Common myeloid progenitor, CD34-positive (primary cell): Measurements from ENCODE around the gene RNF214.

ENCODE experiments used
- CTCF ChIA-PET: fragments of 350-600 bp; sonication (Branson Sonifier 250); formaldehyde crosslinking; loops from one replicate; lab custom pipeline; 2021; ENCODE audit warnings: antibody characterized with exemption; lab: Charles Lee
- POLR2A ChIA-PET: fragments of 350-600 bp; sonication (Branson Sonifier 250); formaldehyde crosslinking; loops from one replicate; lab custom pipeline; 2021; ENCODE audit warnings: antibody characterized with exemption; lab: Charles Lee
- DNase-seq, 3 donors: peaks; one replicate each; pipeline versions ENCODE4 v3.0.0 to v3.0.0-alpha.2; 2013
- H3K27ac ChIP-seq, 2 experiments: 1 replicate in 1 of 2; 2 replicates in 1 of 2; pipeline ENCODE4 v1.7.0; 2013; ENCODE audit warnings: inconsistent platforms in 2 of 2, low read length in 2 of 2, mild to moderate bottlenecking in 2 of 2, low read depth in 1 of 2, moderate library complexity in 1 of 2; ENCODE audit not compliant: severe bottlenecking in 2 of 2, insufficient read depth in 1 of 2, poor library complexity in 1 of 2
- H3K27me3 ChIP-seq, 5 experiments: replicated peaks in 2 of 5; 1 replicate in 3 of 5; 2 replicates in 2 of 5; pipeline versions ENCODE4 v1.6.1 to v1.7.0; 2013; ENCODE audit warnings: low read length in 4 of 5, mild to moderate bottlenecking in 2 of 5, moderate library complexity in 2 of 5, inconsistent platforms in 1 of 5; ENCODE audit not compliant: insufficient read depth in 5 of 5, control insufficient read depth in 4 of 5
- H3K36me3 ChIP-seq, 4 experiments: 1 replicate in 2 of 4; 2 replicates in 2 of 4; pipeline versions ENCODE4 v1.6.1 to v1.7.0; 2013; ENCODE audit warnings: low read length in 3 of 4, control low read depth in 1 of 4, mild to moderate bottlenecking in 1 of 4; ENCODE audit not compliant: control insufficient read depth in 4 of 4, insufficient read depth in 4 of 4
- H3K4me1 ChIP-seq, 4 experiments: 1 replicate in 3 of 4; 2 replicates in 1 of 4; pipeline versions ENCODE4 v1.6.1 to v1.7.1; 2013; ENCODE audit warnings: low read length in 3 of 4, mild to moderate bottlenecking in 3 of 4, control low read depth in 1 of 4, inconsistent platforms in 1 of 4, moderate library complexity in 1 of 4; ENCODE audit not compliant: control insufficient read depth in 4 of 4, insufficient read depth in 4 of 4; ENCODE audit errors: control extremely low read depth in 1 of 4
- H3K4me3 ChIP-seq, 7 experiments: 1 replicate in 4 of 7; 2 replicates in 3 of 7; pipeline versions ENCODE4 v1.5.1 to v1.7.0; 2013; ENCODE audit warnings: mild to moderate bottlenecking in 7 of 7, low read length in 6 of 7, moderate library complexity in 6 of 7, inconsistent platforms in 2 of 7, low read depth in 2 of 7, control low read depth in 1 of 7; ENCODE audit not compliant: insufficient read depth in 4 of 7, control insufficient read depth in 1 of 7; ENCODE audit errors: extremely low read depth in 1 of 7
- H3K9me3 ChIP-seq, 5 experiments: 1 replicate in 4 of 5; 2 replicates in 1 of 5; pipeline versions ENCODE4 v1.6.1 to v1.7.1; 2013; ENCODE audit warnings: low read length in 4 of 5, mild to moderate bottlenecking in 2 of 5, inconsistent platforms in 1 of 5, low read depth in 1 of 5, moderate library complexity in 1 of 5; ENCODE audit not compliant: control insufficient read depth in 4 of 5, insufficient read depth in 2 of 5; ENCODE audit errors: control extremely low read depth in 1 of 5
- WGBS: methylation state at CpG from one replicate; pipeline ENCODE4 v1.1.5; 2013; ENCODE audit not compliant: insufficient coverage; 5-methylcytosine and 5-hydroxymethylcytosine counted together

The RNF214 gene

DNA sequence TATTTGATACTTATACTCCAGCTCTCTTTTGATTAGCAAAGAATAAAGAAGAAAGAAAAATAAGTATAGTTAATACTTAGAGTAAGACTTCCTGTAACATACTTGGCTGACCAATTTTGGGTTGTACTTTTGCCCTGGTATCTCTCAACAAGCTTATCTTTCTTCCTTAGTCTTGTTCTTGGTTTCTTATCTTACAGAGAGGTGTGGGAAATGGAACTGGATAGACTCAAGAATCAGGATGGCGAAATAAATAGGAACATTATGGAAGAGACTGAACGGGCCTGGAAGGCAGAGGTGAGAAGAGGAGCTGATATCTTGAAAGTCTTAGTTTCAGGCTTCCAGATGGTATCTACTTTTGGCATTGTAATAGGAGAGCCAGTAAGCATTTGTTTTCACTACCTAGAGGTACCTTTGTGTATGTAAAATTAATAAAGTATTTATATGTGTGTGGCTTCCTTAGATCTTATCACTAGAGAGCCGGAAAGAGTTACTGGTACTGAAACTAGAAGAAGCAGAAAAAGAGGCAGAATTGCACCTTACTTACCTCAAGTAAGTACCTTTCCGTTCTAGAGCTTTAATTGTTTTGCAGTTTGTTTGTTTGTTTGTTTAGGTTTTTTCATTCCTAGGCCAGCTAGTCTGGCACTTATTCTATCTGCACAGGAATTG, 47.4 kb downstream of the RNF214 start:
- H3K27me3 ChIP-seq, result no peaks in the 10 kb centered on the region
- H3K4me3 ChIP-seq, result no peak overlapping the region
- DNase-seq, result no peak
- 86% methylated on average over 3 of the region's 4 CpGs for WGBS
- H3K27ac ChIP-seq, result no peak overlapping the region
- ChIA-PET POLR2A (no interaction called here), CTCF (interaction anchor here (0.9 kb wide), 1 partner anchor 100 kb away, joined by 3 read pairs; no protein-coding TSS in a partner anchor)
- no peaks in the 10 kb centered on the region for H3K9me3 ChIP-seq
- peaks cover 11 to 41% (median 36%) of the 10 kb centered on the region in 4 experiments for H3K36me3 ChIP-seq
- peaks cover 0 to 2% (median 0%) of the 10 kb centered on the region in 4 experiments for H3K4me1 ChIP-seq

- Histone ChIP-seq H3K27ac (no peak overlapping the region), H3K4me3 (no peak overlapping the region), H3K27me3 (no peaks in the 10 kb centered on the region), H3K4me1 (peaks cover 0 to 2% (median 0%) of the 10 kb centered on the region in 4 experiments), H3K36me3 (peaks cover 14 to 50% (median 38%) of the 10 kb centered on the region in 4 experiments), H3K9me3 (no peaks in the 10 kb centered on the region)
- DNase-seq, result no peak
- ChIA-PET POLR2A (no interaction called here), CTCF (no interaction called here)
- 100% methylated on average over 4 of the region's 6 CpGs for WGBS
These were observed 48.7 kb downstream of the RNF214 start for GRCh38 chr11:117281159-117281558.

GRCh38 chr11:117281869-117282268, 49.4 kb downstream of the RNF214 start:
- 97% methylated on average over 6 of the region's 7 CpGs for WGBS
- POLR2A ChIA-PET, result no interaction called here
- H3K36me3 ChIP-seq, result peaks cover 14 to 56% (median 42%) of the 10 kb centered on the region in 4 experiments

DNA sequence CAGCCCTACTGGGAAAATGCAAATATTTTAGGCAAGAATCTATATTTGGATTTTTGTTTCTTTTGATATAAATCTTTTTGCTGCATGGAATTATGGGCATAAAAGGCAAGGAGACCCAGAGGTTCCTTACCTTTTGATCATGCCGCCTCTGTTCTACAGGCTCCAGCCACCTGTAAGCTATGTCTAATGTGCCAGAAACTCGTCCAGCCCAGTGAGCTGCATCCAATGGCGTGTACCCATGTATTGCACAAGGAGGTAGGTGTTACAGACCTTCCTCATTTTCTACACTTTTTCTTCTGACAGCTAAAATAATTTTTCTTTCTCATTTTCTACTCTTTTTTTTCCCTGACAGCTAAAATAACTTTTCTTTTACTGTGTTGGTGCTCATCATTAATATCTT, 50.5 kb downstream of the RNF214 start:
- Histone ChIP-seq H3K9me3 (no peaks in the 10 kb centered on the region), H3K36me3 (peaks cover 20 to 60% (median 47%) of the 10 kb centered on the region in 4 experiments), H3K27me3 (no peaks in the 10 kb centered on the region), H3K4me3 (no peak overlapping the region), H3K4me1 (peaks cover 0 to 2% (median 0%) of the 10 kb centered on the region in 4 experiments), H3K27ac (no peak overlapping the region)
- ChIA-PET CTCF (interaction anchor here (0.6 kb wide), 1 partner anchor 24 kb away, joined by 4 read pairs; no protein-coding TSS in a partner anchor), POLR2A (no interaction called here)
- DNase-seq, result no peak
- WGBS, result 100% methylated on average over 3 of the region's 3 CpGs

More at GRCh38 chr11:117281869-117282268, 49.4 kb downstream of the RNF214 start:
- no peak for DNase-seq
- Histone ChIP-seq H3K4me1 (peaks cover 0 to 2% (median 0%) of the 10 kb centered on the region in 4 experiments), H3K9me3 (no peaks in the 10 kb centered on the region), H3K27me3 (no peaks in the 10 kb centered on the region), H3K4me3 (no peak overlapping the region), H3K27ac (no peak overlapping the region)
- CTCF ChIA-PET, result no interaction called here

DNA sequence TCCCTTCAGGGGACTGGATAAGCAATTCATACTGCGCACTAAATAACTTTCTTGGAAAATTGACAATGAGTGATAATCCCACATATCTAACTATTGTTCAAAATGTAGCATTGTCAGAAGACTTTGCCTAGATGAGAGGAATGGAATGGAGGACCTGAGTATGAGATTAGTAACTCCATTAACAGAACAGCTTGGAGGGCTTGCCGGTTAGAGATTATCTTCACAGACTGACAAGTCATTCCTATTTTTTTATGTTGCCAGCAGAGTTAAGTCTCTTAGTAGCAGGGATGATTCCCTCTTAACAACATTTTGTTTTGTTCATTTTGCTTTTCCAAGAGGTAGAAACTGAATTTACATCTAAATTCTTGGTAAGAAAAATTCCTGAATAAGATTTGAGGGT, 51.6 kb downstream of the RNF214 start:
- no peaks in the 10 kb centered on the region for H3K27me3 ChIP-seq
- POLR2A ChIA-PET, result no interaction called here
- peaks cover 0 to 2% (median 0%) of the 10 kb centered on the region in 4 experiments for H3K4me1 ChIP-seq
- no peak for DNase-seq
- H3K9me3 ChIP-seq, result no peaks in the 10 kb centered on the region
- H3K36me3 ChIP-seq, result peaks cover 22 to 69% (median 55%) of the 10 kb centered on the region in 4 experiments
- no peak overlapping the region for H3K27ac ChIP-seq
- CTCF ChIA-PET, result no interaction called here
- WGBS, result 91% methylated on average over 1 of the region's 2 CpGs
- H3K4me3 ChIP-seq, result no peak overlapping the region

DNA sequence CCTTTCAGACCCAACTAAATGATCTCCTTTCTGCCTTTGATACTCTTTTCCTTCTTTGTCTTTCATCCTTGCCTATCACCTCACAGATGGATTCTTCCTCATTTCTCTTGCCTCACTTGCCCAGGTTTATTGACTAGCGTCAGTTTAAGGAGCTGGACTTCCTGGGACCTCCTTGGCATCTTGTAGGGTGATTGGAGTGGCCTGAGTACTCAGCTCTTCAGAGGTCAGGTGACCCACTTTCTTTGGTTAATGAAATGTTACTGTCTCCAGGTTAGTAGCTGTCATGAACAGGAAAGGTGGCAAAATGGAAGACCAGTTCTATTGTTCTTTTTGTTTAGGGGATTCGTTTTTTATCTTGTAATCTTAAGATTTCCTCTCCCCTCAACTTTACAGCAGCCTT, 54.1 kb downstream of the RNF214 start:
- no CpG with 5 or more reads among the region's 2 CpGs for WGBS
- Histone ChIP-seq H3K27me3 (no peaks in the 10 kb centered on the region), H3K9me3 (no peaks in the 10 kb centered on the region), H3K4me1 (no peaks in the 10 kb centered on the region), H3K27ac (no peak overlapping the region), H3K4me3 (no peak overlapping the region), H3K36me3 (peaks cover 20 to 81% (median 63%) of the 10 kb centered on the region in 4 experiments)
- ChIA-PET CTCF (no interaction called here), POLR2A (no interaction called here)
- no peak for DNase-seq

DNA sequence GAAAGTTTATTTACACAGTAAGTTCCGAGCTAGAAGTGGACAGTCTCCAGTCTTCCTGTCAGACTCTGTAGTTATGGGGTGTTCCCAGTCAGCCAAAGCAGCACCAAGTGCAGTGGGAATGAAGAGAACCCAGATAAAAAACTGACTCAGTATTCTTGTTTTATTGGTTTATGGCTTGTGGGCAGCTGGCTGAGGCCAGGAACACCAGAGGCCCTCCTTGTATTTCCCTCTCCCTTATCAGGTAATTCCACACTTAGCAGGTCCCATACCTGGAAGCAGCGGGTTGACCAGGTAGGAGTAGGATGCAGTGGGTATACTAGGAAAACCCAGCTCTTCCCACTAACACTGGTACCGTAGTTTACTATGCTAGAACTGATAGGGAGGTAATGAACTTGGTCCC, 55.2 kb downstream of the RNF214 start:
- H3K9me3 ChIP-seq, result no peaks in the 10 kb centered on the region
- no peaks in the 10 kb centered on the region for H3K27me3 ChIP-seq
- 67% methylated on average over 1 of the region's 3 CpGs for WGBS
- no peaks in the 10 kb centered on the region for H3K4me1 ChIP-seq
- H3K4me3 ChIP-seq, result no peak overlapping the region
- H3K27ac ChIP-seq, result no peak overlapping the region
- no peak for DNase-seq
- POLR2A ChIA-PET, result no interaction called here
- CTCF ChIA-PET, result interaction anchor here (0.6 kb wide), 1 partner anchor 20 kb away, joined by 3 read pairs; no protein-coding TSS in a partner anchor
- peaks cover 13 to 73% (median 57%) of the 10 kb centered on the region in 4 experiments for H3K36me3 ChIP-seq
